T-helper 22 cell (primary cell): Measurements from ENCODE around the gene BSX.

Source experiments
- DNase-seq: peaks from one replicate; pipeline ENCODE4 v3.0.0-alpha.2; 2020; ENCODE audit warnings: low read depth

BSX gene

GRCh38 chr11:122954455-122954854 is 27.2 kb downstream of the BSX start:
- no peak for DNase-seq

- DNase-seq: no peak
These were observed 30.4 kb downstream of the BSX start for GRCh38 chr11:122951211-122951610.

- DNase-seq: no peak
These were observed 43.1 kb downstream of the BSX start for GRCh38 chr11:122938557-122938956.

GRCh38 chr11:122937983-122938382 is 43.7 kb downstream of the BSX start:
- no peak for DNase-seq

GRCh38 chr11:122933416-122933815 is 48.2 kb downstream of the BSX start:
- no peak for DNase-seq

- DNase-seq: no peak
These were observed 50.1 kb downstream of the BSX start for GRCh38 chr11:122931510-122931909.
